Measurements from ENCODE around the gene PADI1.

The PADI1 gene

GRCh38 chr1:17204546-17205440 lies at the start of gene PADI1:
PADI1 (plus strand) TSS chr1:17205128; CDS start chr1:17205218, 90 bp downstream.
- no peak for DNase-seq (ENCODE audit: low read depth in 2 of 2)

GRCh38 chr1:17155257-17155920 lies 49.5 kb upstream of the PADI1 start:
- no peak for DNase-seq (ENCODE audit: low read depth in 2 of 2)

- DNase-seq (ENCODE audit: low read depth in 2 of 2): no peak
Measured at GRCh38 chr1:17156108-17156507, 48.8 kb upstream of the PADI1 start.

GRCh38 chr1:17158961-17159360 lies 46.0 kb upstream of the PADI1 start:
- DNase-seq (ENCODE audit: low read depth in 2 of 2): no peak

- no peak for DNase-seq (ENCODE audit: low read depth in 2 of 2)
Measured at GRCh38 chr1:17161137-17161740, 43.7 kb upstream of the PADI1 start.

GRCh38 chr1:17161926-17162800 lies 42.8 kb upstream of the PADI1 start:
- no peak for DNase-seq (ENCODE audit: low read depth in 2 of 2)

- no peak for DNase-seq (ENCODE audit: low read depth in 2 of 2)
Measured at GRCh38 chr1:17162941-17163340, 42.0 kb upstream of the PADI1 start.

- DNase-seq (ENCODE audit: low read depth in 2 of 2): no peak
Measured at GRCh38 chr1:17163371-17163770, 41.6 kb upstream of the PADI1 start.

- DNase-seq (ENCODE audit: low read depth in 2 of 2): no peak
Measured at GRCh38 chr1:17163789-17164666, 40.9 kb upstream of the PADI1 start.

- DNase-seq (ENCODE audit: low read depth in 2 of 2): no peak
Measured at GRCh38 chr1:17165823-17166222, 39.1 kb upstream of the PADI1 start.

GRCh38 chr1:17167041-17167785 lies 37.7 kb upstream of the PADI1 start:
- no peak for DNase-seq (ENCODE audit: low read depth in 2 of 2)

GRCh38 chr1:17167786-17168090 lies 37.2 kb upstream of the PADI1 start:
- no peak for DNase-seq (ENCODE audit: low read depth in 2 of 2)

- DNase-seq (ENCODE audit: low read depth in 2 of 2): no peak
Measured at GRCh38 chr1:17168091-17168876, 36.6 kb upstream of the PADI1 start.

GRCh38 chr1:17170571-17170970 lies 34.4 kb upstream of the PADI1 start:
- DNase-seq (ENCODE audit: low read depth in 2 of 2): no peak

- DNase-seq (ENCODE audit: low read depth in 2 of 2): no peak
Measured at GRCh38 chr1:17173217-17173616, 31.7 kb upstream of the PADI1 start.

- no peak for DNase-seq (ENCODE audit: low read depth in 2 of 2)
Measured at GRCh38 chr1:17176306-17177061, 28.4 kb upstream of the PADI1 start.

GRCh38 chr1:17177651-17178050 lies 27.3 kb upstream of the PADI1 start:
- DNase-seq (ENCODE audit: low read depth in 2 of 2): no peak

- DNase-seq (ENCODE audit: low read depth in 2 of 2): no peak
Measured at GRCh38 chr1:17181781-17182464, 23.0 kb upstream of the PADI1 start.

All from stimulated activated CD4-positive, alpha-beta T cell treated with anti-CD3 and anti-CD28 coated beads, Interleukin-1b, Interleukin-23, amount 100 ng/mL, for 1 hour (primary cell).